WTC11 (cell line): ENCODE results near the gene SPOPL. TPM values are rescaled to one million over a fixed set of nuclear protein-coding genes. Genes with fewer than 3 reads are reported as not detected.

Source experiments
- ATAC-seq: fragments of 200-7000 bp; cut with Tn5 transposase; 2 replicates; pipeline ENCODE4 v1.10.0; 2021; ENCODE audit warnings: mild to moderate bottlenecking, moderate library complexity
- CTCF ChIA-PET: fragments of 300-600 bp; sonication (Branson Sonifier 250); formaldehyde crosslinking; loops from one replicate; lab custom pipeline; 2021; ENCODE audit warnings: antibody characterized with exemption; lab: Charles Lee
- POLR2A ChIA-PET: fragments of 350-600 bp; sonication (Branson Sonifier 250); formaldehyde crosslinking; loops from one replicate; lab custom pipeline; 2021; ENCODE audit warnings: antibody characterized with exemption; lab: Charles Lee
- DNase-seq: peaks from one replicate; pipeline ENCODE4 v3.0.0; 2021; ENCODE audit warnings: low spot score
- H3K27ac Mint-ChIP-seq: 2 replicates; pipeline ENCODE4 v1.8.0; 2021; ENCODE audit warnings: mixed read lengths
- H3K27me3 Mint-ChIP-seq: 2 replicates; pipeline ENCODE4 v1.8.0; 2021; ENCODE audit warnings: low read depth, mild to moderate bottlenecking, moderate library complexity, mixed read lengths
- H3K36me3 Mint-ChIP-seq: 2 replicates; pipeline ENCODE4 v1.8.0; 2021; ENCODE audit warnings: mixed read lengths
- H3K4me1 Mint-ChIP-seq: 2 replicates; pipeline ENCODE4 v1.8.0; 2022; ENCODE audit warnings: mixed read lengths
- H3K4me3 Mint-ChIP-seq: 2 replicates; pipeline ENCODE4 v1.8.0; 2021; ENCODE audit warnings: mild to moderate bottlenecking, moderate library complexity, mixed read lengths
- H3K9me3 Mint-ChIP-seq: 2 replicates; pipeline ENCODE4 v1.8.0; 2021; ENCODE audit warnings: mixed read lengths
- CBFB ChIP-seq: sonication (generic); formaldehyde crosslinking; IDR thresholded peaks from 2 replicates; pipeline ENCODE4 v1.8.1; 2022; ENCODE audit warnings: mild to moderate bottlenecking, low read depth, missing genetic modification reagents
- E2F1 ChIP-seq: sonication (generic); formaldehyde crosslinking; IDR thresholded peaks from 2 replicates; pipeline ENCODE4 v1.8.0; 2022; ENCODE audit warnings: mild to moderate bottlenecking, missing genetic modification reagents
- E2F4 ChIP-seq: sonication (generic); formaldehyde crosslinking; IDR thresholded peaks from 2 replicates; pipeline ENCODE4 v1.8.1; 2022; ENCODE audit warnings: low read depth, mild to moderate bottlenecking, moderate library complexity, missing genetic modification reagents, borderline replicate concordance
- ETV6 ChIP-seq: sonication (generic); formaldehyde crosslinking; IDR thresholded peaks from 2 replicates; pipeline ENCODE4 v1.8.1; 2022; ENCODE audit warnings: mild to moderate bottlenecking, missing genetic modification reagents
- FOXP1 ChIP-seq: sonication (generic); formaldehyde crosslinking; IDR thresholded peaks from 2 replicates; pipeline ENCODE4 v1.8.0; 2022; ENCODE audit warnings: missing genetic modification reagents, mild to moderate bottlenecking, moderate library complexity, borderline replicate concordance
- GTF2I ChIP-seq: fragments of 250-450 bp; sonication (Bioruptor Pico); conservative IDR thresholded peaks from 2 replicates; pipeline ENCODE4 v1.4.0; 2021; ENCODE audit warnings: mild to moderate bottlenecking
- HMGA2 ChIP-seq: fragments of 250-450 bp; sonication (Bioruptor Pico); IDR thresholded peaks from 2 replicates; pipeline ENCODE4 v1.4.0; 2021; ENCODE audit warnings: mild to moderate bottlenecking, moderate library complexity
- HMGXB4 ChIP-seq: sonication (generic); formaldehyde crosslinking; IDR thresholded peaks from 2 replicates; pipeline ENCODE4 v1.8.1; 2023; ENCODE audit warnings: mild to moderate bottlenecking, moderate library complexity, missing genetic modification reagents
- IRF1 ChIP-seq: sonication (generic); formaldehyde crosslinking; IDR thresholded peaks from 2 replicates; pipeline ENCODE4 v1.8.0; 2023; ENCODE audit warnings: missing genetic modification reagents
- MLX ChIP-seq: sonication (generic); formaldehyde crosslinking; IDR thresholded peaks from 2 replicates; pipeline ENCODE4 v1.8.1; 2023; ENCODE audit warnings: mild to moderate bottlenecking, missing genetic modification reagents, moderate library complexity
- NR1H2 ChIP-seq: sonication (generic); formaldehyde crosslinking; IDR thresholded peaks from 2 replicates; pipeline ENCODE4 v1.9.0; 2021; ENCODE audit warnings: mild to moderate bottlenecking, moderate library complexity, missing genetic modification reagents
- NR2C2 ChIP-seq: sonication (generic); formaldehyde crosslinking; IDR thresholded peaks from 2 replicates; pipeline ENCODE4 v1.8.0; 2022; ENCODE audit warnings: mild to moderate bottlenecking, missing genetic modification reagents
- PREB ChIP-seq: sonication (generic); formaldehyde crosslinking; IDR thresholded peaks from 2 replicates; pipeline ENCODE4 v1.8.1; 2022; ENCODE audit warnings: mild to moderate bottlenecking, missing genetic modification reagents, moderate library complexity, borderline replicate concordance
- PRRX2 ChIP-seq: fragments of 250-450 bp; sonication (Bioruptor Pico); IDR thresholded peaks from 2 replicates; pipeline ENCODE4 v1.8.0; 2021; ENCODE audit warnings: mild to moderate bottlenecking
- RORB ChIP-seq: fragments of 250-450 bp; sonication (Bioruptor Pico); IDR thresholded peaks from 2 replicates; pipeline ENCODE4 v1.9.0; 2021; ENCODE audit warnings: mild to moderate bottlenecking
- SMAD4 ChIP-seq: sonication (generic); formaldehyde crosslinking; IDR thresholded peaks from 2 replicates; pipeline ENCODE4 v1.8.0; 2022; ENCODE audit warnings: mild to moderate bottlenecking, missing genetic modification reagents
- TEAD1 ChIP-seq: sonication (generic); formaldehyde crosslinking; IDR thresholded peaks from 2 replicates; pipeline ENCODE4 v1.8.0; 2022; ENCODE audit warnings: mild to moderate bottlenecking, missing genetic modification reagents
- TEAD4 ChIP-seq: sonication (generic); formaldehyde crosslinking; IDR thresholded peaks from 2 replicates; pipeline ENCODE4 v1.8.0; 2022; ENCODE audit warnings: mild to moderate bottlenecking, missing genetic modification reagents
- TP53 ChIP-seq: sonication (generic); formaldehyde crosslinking; IDR thresholded peaks from 2 replicates; pipeline ENCODE4 v1.8.1; 2023; ENCODE audit warnings: mild to moderate bottlenecking, missing genetic modification reagents
- USF1 ChIP-seq: sonication (generic); formaldehyde crosslinking; IDR thresholded peaks from 2 replicates; pipeline ENCODE4 v1.8.0; 2022; ENCODE audit warnings: mild to moderate bottlenecking, missing genetic modification reagents
- ZNF138 ChIP-seq: sonication (generic); formaldehyde crosslinking; conservative IDR thresholded peaks from 2 replicates; pipeline ENCODE4 v1.8.1; 2022; ENCODE audit warnings: mild to moderate bottlenecking, moderate library complexity, missing genetic modification reagents
- ZNF232 ChIP-seq: sonication (generic); formaldehyde crosslinking; IDR thresholded peaks from 2 replicates; pipeline ENCODE4 v1.8.0; 2022; ENCODE audit warnings: mild to moderate bottlenecking, missing genetic modification reagents
- ZNF396 ChIP-seq: fragments of 250-450 bp; sonication (Bioruptor Pico); IDR thresholded peaks from 2 replicates; pipeline ENCODE4 v1.8.0; 2021; ENCODE audit warnings: mild to moderate bottlenecking, moderate library complexity, borderline replicate concordance
- ZNF512 ChIP-seq: sonication (generic); formaldehyde crosslinking; IDR thresholded peaks from 2 replicates; pipeline ENCODE4 v1.8.1; 2022; ENCODE audit warnings: missing genetic modification reagents, borderline replicate concordance
- total RNA-seq: library from RNA; stranded (reverse); gene quantifications from 3 replicates; pipeline ENCODE4 v1.2.3, GENCODE V29; 2021

SPOPL gene
- total RNA-seq, 1 experiment from 2014 or later, result 13.3 TPM

- no peak for TF ChIP-seq ZNF512
- TF ChIP-seq ZNF138, result no peak
- no peak for TF ChIP-seq NR2C2 (CRISPR knock-in tag)
Measured at GRCh38 chr2:138609446-138609845, 107.9 kb downstream of the SPOPL start (continued).

- Mint-ChIP-seq H3K27ac (no peak overlapping the region), H3K27me3 (no peaks in the 10 kb centered on the region), H3K4me1 (no peaks in the 10 kb centered on the region), H3K4me3 (no peak overlapping the region), H3K36me3 (no peaks in the 10 kb centered on the region), H3K9me3 (no peaks in the 10 kb centered on the region)
- CTCF ChIA-PET, result no interaction called here
- no peak for TF ChIP-seq CBFB (CRISPR knock-in tag)
- TF ChIP-seq TP53, result no peak
- TF ChIP-seq E2F1 (CRISPR knock-in tag), result no peak
- TF ChIP-seq HMGA2 (CRISPR knock-in tag), result no peak
- no peak for TF ChIP-seq ZNF396 (CRISPR knock-in tag)
- no peak for TF ChIP-seq ETV6 (CRISPR knock-in tag)
- no peak for TF ChIP-seq NR1H2 (CRISPR knock-in tag)
- TF ChIP-seq E2F4 (CRISPR knock-in tag), result no peak
- DNase-seq (no peak), ATAC-seq (no peak)
- POLR2A ChIA-PET, result no interaction called here
Measured at GRCh38 chr2:138610201-138610953, 108.8 kb downstream of the SPOPL start.

GRCh38 chr2:138615257-138615656, 113.7 kb downstream of the SPOPL start:
- Mint-ChIP-seq H3K36me3 (no peaks in the 10 kb centered on the region), H3K27ac (no peak overlapping the region), H3K27me3 (no peaks in the 10 kb centered on the region), H3K4me1 (no peaks in the 10 kb centered on the region), H3K9me3 (no peaks in the 10 kb centered on the region), H3K4me3 (no peak overlapping the region)
- CTCF ChIA-PET, result no interaction called here
- DNase-seq (no peak), ATAC-seq (no peak)
- POLR2A ChIA-PET, result no interaction called here
- TF ChIP-seq ZNF232 (CRISPR knock-in tag) (no peak), FOXP1 (CRISPR knock-in tag) (no peak), SMAD4 (CRISPR knock-in tag) (no peak), HMGXB4 (CRISPR knock-in tag) (no peak), PREB (CRISPR knock-in tag) (no peak), TEAD4 (CRISPR knock-in tag) (no peak), USF1 (CRISPR knock-in tag) (no peak), RORB (CRISPR knock-in tag) (no peak), GTF2I (CRISPR knock-in tag) (no peak), CBFB (CRISPR knock-in tag) (no peak), TEAD1 (CRISPR knock-in tag) (no peak), IRF1 (CRISPR knock-in tag) (no peak), MLX (CRISPR knock-in tag) (no peak), PRRX2 (no peak)
